ENCODE results near the gene HDGFL3. TPM values are rescaled to one million over a fixed set of nuclear protein-coding genes. Genes with fewer than 3 reads are reported as not detected.

The HDGFL3 gene
- total and polyA plus RNA-seq, 2 donors (not counting 1 experiment from before 2014, with no cell fraction given), result 0.12 to 2.5 TPM

GRCh38 chr15:83192742-83193141 is 14.9 kb downstream of the HDGFL3 start:
- peaks cover 18% of the 10 kb centered on the region for H3K27me3 Mint-ChIP-seq
- H3K4me3 ChIP-seq (ENCODE audit: control extremely low read depth in 1 of 5, extremely low read depth in 1 of 5, insufficient read depth in 1 of 5, low read depth in 2 of 5, low read length in 4 of 5), result no peak overlapping the region
- no peak overlapping the region for H3K27ac ChIP-seq (ENCODE audit: low read length in 2 of 2)
- H3K79me2 ChIP-seq (ENCODE audit: control insufficient read depth, insufficient read depth, low read length), result no peaks in the 10 kb centered on the region
- no peak overlapping the region for H3K4me2 ChIP-seq (replicated peaks; ENCODE audit: low read depth, low read length, poor library complexity, severe bottlenecking)
- no peaks in the 10 kb centered on the region for H3K9me3 Mint-ChIP-seq (ENCODE audit: insufficient read depth)
- H3K4me1 ChIP-seq (ENCODE audit: control insufficient read depth in 2 of 2, insufficient read depth in 2 of 2, low read length in 2 of 2), result no peaks in the 10 kb centered on the region
- H3K4me1 Mint-ChIP-seq, result no peaks in the 10 kb centered on the region
- intact Hi-C loops (cut with micrococcal nuclease), result no loop called here
- ChIA-PET CTCF (no interaction called here), POLR2A (no interaction called here)
- no peak overlapping the region for H3K4me3 Mint-ChIP-seq
- H3K9me3 ChIP-seq (ENCODE audit: control extremely low read depth in 1 of 3, control insufficient read depth in 2 of 3, insufficient read depth in 1 of 3, low read length in 2 of 3), result no peaks in the 10 kb centered on the region
- ATAC-seq (ENCODE audit: low read depth) (no peak), DNase-seq (no peak)
- H3K27me3 ChIP-seq (replicated peaks in 1 of 4; ENCODE audit: control extremely low read depth in 1 of 4, control insufficient read depth in 3 of 4, insufficient read depth in 4 of 4, low read length in 3 of 4), result no peaks in the 10 kb centered on the region
- no peaks in the 10 kb centered on the region for H4K20me1 ChIP-seq (ENCODE audit: control insufficient read depth, insufficient read depth, low read length, poor library complexity, severe bottlenecking)
- no peak overlapping the region for H2AFZ ChIP-seq (ENCODE audit: insufficient read depth, low read depth, low read length, poor library complexity, severe bottlenecking)
- 100% methylated on average over 1 of the region's 2 CpGs for WGBS (ENCODE audit: insufficient coverage)
- H3K36me3 ChIP-seq (replicated peaks in 1 of 2; ENCODE audit: control extremely low read depth in 1 of 2, control insufficient read depth in 1 of 2, extremely low read depth in 1 of 2, insufficient read depth in 2 of 2, low read length in 1 of 2), result no peaks in the 10 kb centered on the region
- no peak overlapping the region for H3K27ac Mint-ChIP-seq
- TF ChIP-seq CTCF (IDR thresholded peaks at IDR 0.05) (no peak), EZH2 (IDR thresholded peaks at IDR 0.05; ENCODE audit: borderline replicate concordance, insufficient read depth, low read depth, low read length, poor library complexity, severe bottlenecking) (no peak)
- H3K9ac ChIP-seq (ENCODE audit: low read length), result no peak overlapping the region

- CTCF ChIA-PET, result no interaction called here
These were observed 17.2 kb downstream of the HDGFL3 start for GRCh38 chr15:83190450-83190849.

More at GRCh38 chr15:83190450-83190849, 17.2 kb downstream of the HDGFL3 start:
- Histone ChIP-seq H3K4me1 (ENCODE audit: control insufficient read depth in 2 of 2, insufficient read depth in 2 of 2, low read length in 2 of 2) (no peaks in the 10 kb centered on the region), H3K27me3 (replicated peaks in 1 of 4; ENCODE audit: control extremely low read depth in 1 of 4, control insufficient read depth in 3 of 4, insufficient read depth in 4 of 4, low read length in 3 of 4) (no peaks in the 10 kb centered on the region), H4K20me1 (ENCODE audit: control insufficient read depth, insufficient read depth, low read length, poor library complexity, severe bottlenecking) (no peaks in the 10 kb centered on the region), H3K9ac (ENCODE audit: low read length) (no peak overlapping the region), H2AFZ (ENCODE audit: insufficient read depth, low read depth, low read length, poor library complexity, severe bottlenecking) (no peak overlapping the region), H3K27ac (ENCODE audit: low read length in 2 of 2) (no peak overlapping the region), H3K36me3 (replicated peaks in 1 of 2; ENCODE audit: control extremely low read depth in 1 of 2, control insufficient read depth in 1 of 2, extremely low read depth in 1 of 2, insufficient read depth in 2 of 2, low read length in 1 of 2) (no peaks in the 10 kb centered on the region), H3K79me2 (ENCODE audit: control insufficient read depth, insufficient read depth, low read length) (no peaks in the 10 kb centered on the region), H3K4me3 (ENCODE audit: control extremely low read depth in 1 of 5, extremely low read depth in 1 of 5, insufficient read depth in 1 of 5, low read depth in 2 of 5, low read length in 4 of 5) (no peak overlapping the region), H3K4me2 (replicated peaks; ENCODE audit: low read depth, low read length, poor library complexity, severe bottlenecking) (no peak overlapping the region), H3K9me3 (ENCODE audit: control extremely low read depth in 1 of 3, control insufficient read depth in 2 of 3, insufficient read depth in 1 of 3, low read length in 2 of 3) (no peaks in the 10 kb centered on the region)
- WGBS (ENCODE audit: insufficient coverage), result no CpG with 5 or more reads among the region's 1 CpG
- DNase-seq (no peak), ATAC-seq (ENCODE audit: low read depth) (no peak)
- POLR2A ChIA-PET, result no interaction called here
- Mint-ChIP-seq H3K4me1 (no peaks in the 10 kb centered on the region), H3K27ac (no peak overlapping the region), H3K27me3 (peaks cover 18% of the 10 kb centered on the region), H3K4me3 (no peak overlapping the region), H3K9me3 (ENCODE audit: insufficient read depth) (no peaks in the 10 kb centered on the region)
- intact Hi-C loops (cut with micrococcal nuclease), result no loop called here
- no peak for TF ChIP-seq EZH2 (IDR thresholded peaks at IDR 0.05; ENCODE audit: borderline replicate concordance, insufficient read depth, low read depth, low read length, poor library complexity, severe bottlenecking)
- no peak for TF ChIP-seq CTCF (IDR thresholded peaks at IDR 0.05)
